AG10803 (cell line): Measurements from ENCODE around the gene ZPBP2.

Experiments
- DNase-seq: peaks from one replicate; pipeline ENCODE4 v3.0.0; 2010; ENCODE audit warnings: low read depth
- H3K4me3 ChIP-seq: 2 replicates; pipeline ENCODE4 v1.5.1; 2011; ENCODE audit warnings: mild to moderate bottlenecking, low read length, control low read depth
- CTCF ChIP-seq: conservative IDR thresholded peaks from 2 replicates; pipeline ENCODE4 v1.5.1; 2011; ENCODE audit warnings: mild to moderate bottlenecking, low read length, control low read depth, inconsistent platforms

Gene ZPBP2

GRCh38 chr17:39923836-39924690 lies 56.1 kb downstream of the ZPBP2 start:
- peak; percentile 37 for DNase-seq
- no peak overlapping the region for H3K4me3 ChIP-seq
- TF ChIP-seq CTCF, result peak; percentile 26

GRCh38 chr17:39924691-39925055 lies 56.7 kb downstream of the ZPBP2 start:
- TF ChIP-seq CTCF, result no peak
- no peak for DNase-seq
- H3K4me3 ChIP-seq, result no peak overlapping the region

GRCh38 chr17:39925282-39926134 lies 57.5 kb downstream of the ZPBP2 start:
- H3K4me3 ChIP-seq, result peak overlapping the region; percentile 80
- TF ChIP-seq CTCF, result no peak
- no peak for DNase-seq

GRCh38 chr17:39926135-39926587 lies 58.2 kb downstream of the ZPBP2 start:
- DNase-seq, result no peak
- H3K4me3 ChIP-seq, result peak overlapping the region; percentile 80
- TF ChIP-seq CTCF, result no peak

GRCh38 chr17:39926588-39927100 lies 58.6 kb downstream of the ZPBP2 start:
- TF ChIP-seq CTCF, result no peak
- peak; percentile 29 for DNase-seq
- peak overlapping the region; percentile 80 for H3K4me3 ChIP-seq
